ENCODE results near the gene COL26A1. TPM values are rescaled to one million over a fixed set of nuclear protein-coding genes. Genes with fewer than 3 reads are reported as not detected.
"Not testable (repeated sequence)": the region's sequence is repeated elsewhere in the genome, so short reads cannot be mapped to it uniquely, and the experiment has no call there.

Gene COL26A1
- total RNA-seq, 2 experiments from 2014 or later, result not detected

DNA sequence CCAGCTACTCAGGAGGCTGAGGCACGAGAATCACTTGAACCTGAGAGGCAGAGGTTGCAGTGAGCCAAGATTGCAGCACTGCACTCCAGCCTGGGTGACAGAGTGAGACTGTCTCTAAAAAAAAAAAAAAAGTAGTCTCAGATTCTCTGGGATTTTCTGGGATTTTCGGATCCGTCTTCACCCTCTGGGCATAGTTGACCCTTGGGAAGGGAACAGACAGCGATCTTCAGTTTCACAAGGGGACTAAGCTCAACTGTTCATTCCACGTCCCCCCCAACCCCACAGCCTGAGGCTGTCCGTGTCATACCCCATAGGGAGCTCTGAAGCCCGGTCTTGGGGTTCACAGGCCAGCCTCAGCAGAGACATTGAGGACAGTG is 123.4 kb downstream of the COL26A1 start:
- POLR2A ChIA-PET, CTCF ChIA-PET: not testable (repeated sequence)

DNA sequence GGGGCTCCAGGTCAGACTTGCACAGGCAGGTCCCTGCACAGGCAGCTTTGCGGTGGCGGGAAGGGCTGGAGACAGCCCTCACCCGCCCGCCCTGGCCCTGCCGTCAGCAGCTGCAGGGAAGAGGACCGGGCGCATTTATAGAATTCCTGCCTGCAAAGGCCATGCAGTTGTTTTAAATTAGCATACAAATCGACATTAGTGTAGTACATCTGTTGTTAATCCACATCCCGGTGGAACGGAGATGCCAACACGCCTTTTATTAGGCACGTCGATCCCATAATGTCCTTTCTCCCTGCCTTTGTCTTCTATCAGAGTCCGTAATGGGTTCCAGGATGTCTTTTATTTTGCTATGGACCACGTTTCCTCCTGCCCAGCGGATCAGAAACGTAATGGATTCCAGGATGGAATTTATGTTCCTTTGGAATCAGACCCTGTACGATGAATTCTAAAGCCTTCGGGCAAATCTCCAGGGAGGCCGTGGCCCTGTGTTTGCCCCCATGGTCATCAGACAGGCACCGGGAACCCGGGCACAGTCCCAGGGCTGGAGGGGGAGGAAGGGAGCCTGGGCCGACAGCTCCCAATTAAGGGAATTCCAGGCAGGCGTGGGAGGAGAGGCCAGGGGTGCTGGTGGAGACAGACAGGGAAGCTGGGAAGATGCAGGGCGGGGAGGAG is 123.9 kb downstream of the COL26A1 start:
- ChIA-PET POLR2A (no interaction called here), CTCF (no interaction called here)

DNA sequence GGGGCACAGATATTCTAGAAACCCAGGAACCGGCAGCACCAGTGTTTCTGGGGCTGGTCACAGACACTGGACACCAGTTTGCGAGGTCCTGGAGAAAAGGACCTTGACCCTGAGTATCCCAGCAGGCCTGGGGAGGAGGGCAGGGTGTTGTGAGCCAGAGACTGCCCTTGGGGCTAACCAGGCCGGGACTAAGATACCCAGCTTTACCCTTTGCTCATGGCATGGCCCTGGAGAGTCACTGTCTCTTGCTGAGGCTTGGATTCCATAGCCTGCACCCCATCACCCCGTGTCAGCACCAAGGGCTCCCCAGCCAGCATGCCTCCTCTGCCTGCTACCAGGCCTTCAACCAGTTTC is 124.4 kb downstream of the COL26A1 start:
- CTCF ChIA-PET, result no interaction called here
- POLR2A ChIA-PET, result no interaction called here

DNA sequence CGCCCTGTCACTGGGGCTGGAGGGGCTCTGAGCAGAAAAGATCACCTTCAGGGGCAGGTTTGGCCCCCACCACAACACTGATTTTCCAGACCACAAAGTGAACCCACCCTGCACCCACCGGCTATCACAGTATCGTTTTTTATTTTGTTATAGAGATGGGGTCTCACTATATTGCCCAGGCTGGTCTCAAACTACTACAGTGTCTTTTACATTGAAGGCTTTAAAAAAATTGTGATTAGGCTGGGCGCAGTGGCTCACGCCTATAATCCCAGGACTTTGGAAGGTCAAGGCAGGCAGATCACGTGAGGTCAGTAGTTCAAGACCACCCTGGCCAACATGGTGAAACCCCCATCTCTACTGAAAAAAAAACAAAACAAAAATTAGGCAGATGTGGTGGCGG is 125.1 kb downstream of the COL26A1 start:
- CTCF ChIA-PET, result interaction anchor here (0.7 kb wide), 1 partner anchor 783 kb away, joined by 3 read pairs; no protein-coding TSS in a partner anchor

DNA sequence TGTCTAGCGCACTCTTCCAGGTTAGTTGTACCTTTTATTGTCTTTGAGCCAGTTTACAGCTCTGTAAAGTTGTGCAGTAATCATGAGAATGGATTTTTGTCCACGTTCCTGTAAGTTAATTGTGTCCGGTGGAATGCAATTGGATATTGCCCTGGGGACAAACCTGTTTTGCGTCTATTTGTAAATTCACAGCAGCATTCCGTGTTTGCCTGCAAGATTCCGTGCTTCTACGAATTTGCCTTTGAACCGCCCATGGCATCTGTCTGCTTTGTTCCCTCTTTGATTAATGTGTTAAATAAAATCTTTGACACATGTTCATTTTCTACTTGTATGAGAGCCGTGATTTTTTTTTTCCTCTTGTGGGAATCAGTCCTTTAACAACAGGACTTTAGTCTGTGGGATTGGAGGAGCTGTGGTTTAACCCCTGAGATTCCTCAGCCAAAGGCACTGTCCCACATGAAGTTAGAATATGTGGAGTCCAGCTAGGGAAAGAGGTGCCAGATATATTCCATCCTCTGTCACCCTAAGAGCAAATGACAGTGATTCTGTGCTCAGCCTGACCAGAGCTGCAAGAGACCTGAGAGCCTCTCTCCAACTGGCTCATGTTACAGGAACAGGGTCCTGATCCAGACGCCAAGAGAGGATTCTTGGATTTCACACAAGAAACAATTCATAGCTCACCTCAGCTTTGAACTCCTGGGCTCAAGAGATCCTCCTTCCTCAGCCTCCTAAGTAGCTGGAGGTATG is 126.3 kb downstream of the COL26A1 start:
- CTCF ChIA-PET, result no interaction called here

More for the DNA sequence above, 125.1 kb downstream of the COL26A1 start:
- POLR2A ChIA-PET, result no interaction called here

DNA sequence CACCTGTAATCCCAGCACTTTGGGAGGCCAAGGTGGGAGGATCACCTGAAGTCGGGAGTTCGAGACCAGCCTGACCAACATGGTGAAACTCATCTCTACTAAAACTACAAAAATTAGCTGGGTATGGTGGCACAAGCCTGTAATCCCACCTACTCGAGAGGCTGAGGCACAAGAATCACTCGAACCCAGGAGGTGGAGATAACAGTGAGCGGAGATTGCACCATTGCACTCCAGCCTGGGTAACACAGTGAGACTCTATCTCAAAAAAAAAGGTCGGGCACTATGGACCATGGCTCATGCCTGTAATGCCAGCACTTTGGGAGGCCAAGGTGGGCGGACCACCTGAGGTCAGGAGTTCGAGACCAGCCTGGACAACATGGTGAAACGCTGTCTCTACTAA is 127.8 kb downstream of the COL26A1 start:
- POLR2A ChIA-PET, CTCF ChIA-PET: not testable (repeated sequence)

More for the DNA sequence above, 126.3 kb downstream of the COL26A1 start:
- POLR2A ChIA-PET, result no interaction called here

DNA sequence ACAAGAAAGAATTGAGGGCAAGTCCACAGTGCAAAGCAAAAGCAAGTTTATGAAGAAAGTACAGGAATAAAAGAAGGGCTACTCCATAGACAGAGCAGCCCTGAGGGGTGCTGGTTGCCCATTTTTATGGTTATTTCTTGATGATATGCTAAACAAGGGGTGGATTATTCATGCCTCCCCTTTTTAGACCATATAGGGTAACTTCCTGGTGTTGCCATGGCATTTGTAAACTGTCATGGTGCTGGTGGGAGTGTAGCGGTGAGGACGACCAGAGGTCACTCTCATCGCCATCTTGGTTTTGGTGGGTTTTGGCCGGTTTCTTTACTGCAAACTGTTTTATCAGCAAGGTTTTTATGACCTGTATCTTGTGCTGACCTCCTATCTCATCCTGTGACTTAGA is 128.8 kb downstream of the COL26A1 start:
- CTCF ChIA-PET, POLR2A ChIA-PET: not testable (repeated sequence)

DNA sequence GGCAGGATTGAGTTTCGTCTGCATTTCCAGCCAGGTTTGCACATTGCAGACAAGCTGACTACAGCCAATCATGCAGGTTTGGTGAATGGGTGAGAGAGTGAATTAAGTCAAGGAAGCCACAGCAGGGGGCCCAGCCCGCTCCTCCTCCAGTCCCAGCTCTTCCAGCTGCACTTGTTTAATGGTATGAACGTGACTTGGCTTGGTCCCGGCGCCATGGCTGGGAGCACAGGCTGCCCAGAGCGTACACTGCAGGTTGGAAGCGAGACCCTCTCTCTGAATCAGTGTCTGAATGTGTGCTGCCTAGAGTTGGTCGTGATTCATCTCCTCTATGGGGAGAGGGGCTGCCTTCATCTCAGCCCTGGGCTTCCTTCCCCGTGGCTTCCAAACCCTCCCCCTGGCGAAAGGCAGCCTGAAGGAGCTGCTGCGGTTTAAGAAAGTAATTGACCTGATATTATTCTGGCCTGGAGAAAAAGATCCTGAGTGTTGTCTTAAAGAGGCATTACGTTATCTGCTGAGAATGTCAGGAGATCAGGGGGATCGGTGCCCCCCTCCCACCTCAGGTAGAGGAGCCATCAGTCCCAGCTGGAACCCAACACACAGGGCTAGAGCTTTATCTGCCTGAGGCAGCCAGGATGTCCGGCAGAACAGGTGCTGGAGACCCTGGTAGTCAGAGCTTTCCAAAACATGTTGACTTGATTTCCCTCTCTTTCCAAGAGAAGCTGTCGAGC is 132.1 kb downstream of the COL26A1 start:
- CTCF ChIA-PET, result no interaction called here

DNA sequence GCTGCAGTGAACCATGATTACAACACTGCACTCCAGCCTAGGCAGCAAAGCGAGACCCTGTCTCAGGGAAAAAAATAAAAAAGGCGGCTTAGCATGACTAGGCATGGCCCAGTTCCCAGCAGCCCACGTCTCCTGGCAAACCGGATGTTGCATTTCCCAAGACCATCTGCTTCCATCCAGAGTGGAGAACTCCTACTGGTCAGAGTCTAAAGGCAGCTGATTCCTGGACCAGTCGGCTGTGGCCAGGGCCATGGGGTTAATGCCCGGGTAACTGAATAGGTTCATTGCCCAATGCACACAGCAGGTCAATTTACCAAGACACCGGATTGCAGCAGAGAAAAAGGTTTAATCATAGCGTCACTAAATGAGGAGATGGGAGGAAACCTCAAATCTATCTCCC is 133.3 kb downstream of the COL26A1 start:
- CTCF ChIA-PET, result no interaction called here

More for the DNA sequence above, 132.1 kb downstream of the COL26A1 start:
- POLR2A ChIA-PET, result no interaction called here

DNA sequence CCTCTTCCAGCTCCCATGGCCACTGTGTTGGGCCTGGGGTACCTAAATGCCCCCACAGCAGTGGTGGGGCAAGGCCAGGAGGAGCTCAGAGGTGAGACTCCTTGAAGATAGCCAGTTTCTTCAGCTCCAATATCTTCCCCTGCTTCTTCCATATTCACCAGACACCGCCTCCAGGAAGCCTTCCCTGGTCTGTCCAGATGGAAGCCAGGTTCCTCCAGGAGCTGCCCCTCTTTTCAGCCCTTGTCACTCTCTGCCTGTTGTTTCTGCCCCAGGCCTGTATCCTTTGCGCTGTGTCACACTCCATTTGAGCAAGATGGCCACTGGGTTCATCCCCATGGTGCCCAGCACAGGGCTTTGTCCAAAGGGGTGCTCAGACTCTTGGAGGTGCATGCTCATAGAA is 138.7 kb downstream of the COL26A1 start:
- ChIA-PET POLR2A (no interaction called here), CTCF (no interaction called here)

More for the DNA sequence above, 133.3 kb downstream of the COL26A1 start:
- POLR2A ChIA-PET, result no interaction called here

DNA sequence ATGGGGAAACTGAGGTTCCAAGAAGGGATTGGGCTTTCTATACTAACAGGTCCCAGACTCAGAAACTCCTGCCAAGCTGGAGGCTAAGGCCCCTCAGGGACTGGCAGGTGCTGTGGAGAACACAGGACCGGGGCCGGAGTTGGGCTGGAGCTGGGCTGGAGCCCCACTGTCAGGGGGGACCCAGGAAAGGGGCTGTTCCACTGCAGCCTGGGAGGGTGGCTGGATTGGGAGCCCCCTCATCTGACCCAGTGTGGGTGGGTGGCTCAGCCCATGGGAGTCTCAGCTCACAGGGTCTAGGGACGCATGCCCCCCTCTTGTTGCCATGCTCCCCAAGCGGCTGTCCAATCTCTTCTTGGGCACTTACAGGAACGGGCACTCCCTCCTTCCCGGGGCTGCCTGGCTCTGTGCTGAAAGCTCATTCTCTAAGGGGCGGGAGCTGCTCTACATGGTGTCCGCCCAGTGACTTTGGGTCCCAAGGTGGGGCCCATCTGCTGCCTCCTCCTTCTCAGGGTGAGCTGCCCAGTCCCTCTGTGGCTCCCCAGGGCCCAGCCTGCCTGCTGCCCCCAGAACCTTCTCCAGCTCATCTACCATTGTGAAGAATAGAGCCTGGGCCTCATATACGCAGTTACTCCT is 139.9 kb downstream of the COL26A1 start:
- POLR2A ChIA-PET, result no interaction called here
- CTCF ChIA-PET, result interaction anchor here (0.5 kb wide), 1 partner anchor 152 kb away, joined by 3 read pairs; no protein-coding TSS in a partner anchor

DNA sequence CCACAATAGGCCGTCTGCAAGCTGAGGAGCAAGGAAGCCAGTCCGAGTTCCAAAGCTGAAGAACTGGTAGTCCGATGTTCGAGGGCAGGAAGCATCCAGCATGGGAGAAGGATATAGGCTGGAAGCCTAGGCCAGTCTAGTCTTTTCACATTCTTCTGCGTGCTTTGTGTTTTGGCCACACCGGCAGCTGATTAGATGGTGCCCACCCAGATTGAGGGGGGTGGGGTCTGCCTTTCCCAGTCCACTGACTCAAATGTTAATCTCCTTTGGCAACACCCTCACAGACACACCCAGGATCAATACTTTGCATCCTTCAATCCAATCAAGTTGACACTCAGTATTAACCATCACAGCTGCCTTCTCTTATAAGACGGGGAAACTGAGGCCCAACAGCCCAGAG is 142.8 kb downstream of the COL26A1 start:
- POLR2A ChIA-PET, result not testable (repeated sequence)

DNA sequence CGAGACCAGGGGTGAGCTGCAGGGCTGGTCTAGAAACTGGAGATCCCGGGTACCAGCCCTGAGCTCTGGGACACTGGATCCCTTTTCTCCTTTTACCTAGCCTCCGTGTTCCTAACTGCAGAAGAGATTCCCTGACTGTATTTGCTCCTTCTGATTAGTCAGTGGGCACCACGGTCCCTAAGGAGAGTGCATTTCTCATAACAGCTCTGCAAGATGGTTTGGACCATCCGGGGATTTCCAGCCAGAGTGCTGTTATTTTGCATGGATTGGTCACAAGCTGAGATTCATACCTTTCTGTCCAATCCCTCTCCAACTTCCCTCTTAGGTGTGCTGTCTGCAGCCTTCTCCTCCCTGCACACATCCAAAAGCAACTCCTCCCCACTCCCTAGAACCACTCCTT is 143.9 kb downstream of the COL26A1 start:
- ChIA-PET CTCF (interaction anchor here (1.2 kb wide), 1 partner anchor 140 kb away, joined by 3 read pairs; no protein-coding TSS in a partner anchor), POLR2A (no interaction called here)

More for the DNA sequence above, 142.8 kb downstream of the COL26A1 start:
- CTCF ChIA-PET, result not testable (repeated sequence)

DNA sequence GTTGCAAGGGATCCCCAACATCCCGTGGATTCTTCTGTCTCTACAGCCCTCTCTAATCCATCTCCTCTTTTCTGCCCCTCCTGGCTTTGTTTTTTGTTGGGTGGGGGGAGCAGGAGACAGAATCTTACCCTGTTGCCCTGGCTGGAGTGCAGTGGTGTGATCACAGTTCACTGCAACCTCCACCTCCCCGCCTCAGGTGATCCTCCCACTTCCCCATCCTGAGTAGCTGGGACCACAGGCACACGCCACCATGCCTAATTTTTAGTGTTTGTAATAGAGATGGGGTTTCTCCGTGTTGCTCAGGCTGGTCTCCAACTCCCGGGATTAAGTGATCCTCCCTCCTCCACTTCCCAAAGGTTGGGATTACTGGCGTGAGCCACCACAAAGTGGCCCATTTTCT is 144.7 kb downstream of the COL26A1 start:
- ChIA-PET CTCF (no interaction called here), POLR2A (no interaction called here)

DNA sequence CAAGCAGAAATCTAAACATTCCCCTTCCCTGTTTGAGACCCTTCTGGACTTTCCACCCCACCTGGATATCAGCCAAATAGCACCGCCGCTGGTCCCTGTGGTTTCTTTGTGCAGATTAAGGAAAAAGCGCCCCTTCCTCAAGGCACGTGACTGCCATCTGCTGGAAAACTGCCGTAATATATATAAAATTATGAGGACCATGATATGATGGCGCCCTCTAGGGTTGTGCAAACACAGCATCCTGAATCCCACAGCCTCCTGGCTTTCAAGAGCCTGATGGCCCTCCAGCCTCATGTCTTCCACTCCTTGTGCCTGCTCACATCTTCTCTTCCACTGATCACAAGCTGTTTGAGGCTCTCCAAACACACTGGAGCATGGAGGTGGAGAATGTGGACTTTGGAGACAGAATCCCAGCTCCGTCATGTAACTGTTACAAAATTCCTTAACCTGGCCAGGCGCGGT is 145.1 kb downstream of the COL26A1 start:
- ChIA-PET CTCF (interaction anchor here (1.1 kb wide), 1 partner anchor 143 kb away, joined by 4 read pairs; no protein-coding TSS in a partner anchor), POLR2A (no interaction called here)

DNA sequence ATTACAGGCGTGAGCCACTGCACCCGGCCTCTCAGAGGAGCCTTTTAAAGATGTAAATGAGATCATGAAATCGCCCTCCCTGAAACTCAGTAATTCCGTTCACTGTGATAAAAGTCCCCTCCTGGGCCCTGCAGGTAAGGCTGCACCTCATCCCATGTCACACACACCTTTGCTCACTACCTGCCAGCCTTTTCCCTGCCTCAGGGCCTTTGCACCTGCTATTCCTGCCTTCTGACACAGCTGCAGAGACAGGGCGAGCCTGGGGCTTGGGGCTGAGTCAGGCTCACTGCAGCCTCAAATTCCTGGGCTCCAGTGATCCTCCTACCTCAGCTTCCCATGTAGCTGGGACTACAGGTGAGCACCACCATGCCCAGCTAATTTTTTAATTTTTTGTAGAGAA is 147.6 kb downstream of the COL26A1 start:
- CTCF ChIA-PET, result interaction anchor here (1.0 kb wide), 1 partner anchor 22 kb away, joined by 3 read pairs; no protein-coding TSS in a partner anchor
- POLR2A ChIA-PET, result no interaction called here

DNA sequence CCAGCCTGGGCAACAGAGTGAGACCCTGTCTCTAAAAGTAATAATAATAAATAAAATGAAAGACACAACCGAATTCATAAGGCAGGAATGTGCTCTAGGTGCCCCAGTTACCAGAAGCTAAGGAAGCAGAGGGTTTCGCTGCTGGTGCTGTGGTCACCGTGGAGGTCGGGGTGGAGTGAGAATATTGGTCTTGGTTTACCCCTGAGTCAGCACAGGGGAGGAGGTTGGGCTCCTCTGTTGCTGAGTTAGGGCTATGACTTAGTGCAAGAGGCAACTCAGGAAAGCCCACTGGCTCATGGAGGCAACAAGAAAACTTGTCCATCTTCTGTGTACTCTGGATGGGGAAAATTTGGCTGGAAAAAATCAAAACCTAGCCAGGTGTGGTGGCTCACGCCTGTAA is 149.3 kb downstream of the COL26A1 start:
- ChIA-PET POLR2A (no interaction called here), CTCF (no interaction called here)

DNA sequence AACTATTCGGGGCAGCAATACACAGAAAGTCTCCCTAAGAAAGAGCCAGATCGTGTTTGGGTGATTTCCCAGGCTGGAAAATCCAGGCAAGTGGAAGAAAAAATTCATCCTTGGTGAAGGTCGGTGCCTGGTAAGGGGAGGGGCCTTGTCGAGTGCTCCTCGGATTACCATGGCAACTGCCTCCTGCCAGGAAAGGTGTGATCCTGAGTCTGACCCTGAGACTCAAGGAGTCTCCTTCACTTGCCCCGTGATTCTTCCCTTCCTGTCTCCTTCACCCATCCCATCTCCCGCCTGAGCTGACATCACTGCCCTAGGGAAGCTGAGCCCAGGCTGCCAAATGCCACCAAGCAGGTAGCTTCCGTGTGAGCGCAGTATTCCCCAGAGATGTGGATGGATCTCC is 154.2 kb downstream of the COL26A1 start:
- POLR2A ChIA-PET, result no interaction called here
- CTCF ChIA-PET, result interaction anchor here (0.8 kb wide), 1 partner anchor 234 kb away, joined by 3 read pairs; no protein-coding TSS in a partner anchor

DNA sequence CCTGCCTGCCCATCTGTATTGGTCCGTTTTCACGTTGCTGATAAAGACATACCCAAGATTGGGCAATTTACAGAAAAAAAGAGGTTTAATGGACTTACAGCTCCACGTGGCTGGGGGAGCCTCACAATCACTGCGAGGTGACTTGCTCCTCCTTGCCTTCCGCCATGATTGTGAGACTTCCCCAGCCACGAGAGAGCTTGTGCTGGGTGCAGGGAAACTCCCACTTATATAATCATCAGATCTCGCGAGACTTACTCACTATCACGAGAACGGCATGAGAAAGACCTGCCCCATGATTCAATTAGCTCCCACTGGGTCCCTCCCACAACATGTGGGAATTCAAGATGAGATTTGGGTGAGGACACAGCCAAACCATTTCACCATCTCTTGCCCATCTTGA is 154.6 kb downstream of the COL26A1 start:
- ChIA-PET CTCF (interaction anchor here (0.8 kb wide), 1 partner anchor 234 kb away, joined by 3 read pairs; no protein-coding TSS in a partner anchor), POLR2A (no interaction called here)

DNA sequence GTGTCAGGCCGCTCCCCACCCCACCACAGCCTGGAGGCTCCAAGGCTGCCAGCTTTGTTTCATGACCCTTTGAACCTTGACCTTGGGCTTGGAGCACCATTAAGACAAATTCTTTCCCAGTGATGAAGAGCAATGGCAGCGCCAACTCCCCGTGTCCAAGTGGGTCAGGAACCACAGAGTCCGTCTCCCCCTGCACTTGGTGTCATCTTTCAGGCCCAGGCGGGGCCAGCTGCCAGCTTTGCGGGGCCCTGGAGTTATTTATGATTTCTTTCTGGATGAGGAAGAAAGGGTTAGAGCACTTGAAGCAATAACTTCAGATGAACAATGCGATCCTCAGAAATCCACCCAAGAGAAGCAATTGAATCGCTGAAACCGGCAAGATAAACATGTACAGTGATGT is 155.7 kb downstream of the COL26A1 start:
- POLR2A ChIA-PET, result no interaction called here
- CTCF ChIA-PET, result no interaction called here

Measured in activated CD8-positive, alpha-beta memory T cell treated with anti-CD3 and anti-CD28 coated beads for 36 hours (primary cell).